ENCODE measurements around the gene ZMYM1.
"Not testable (repeated sequence)": the region's sequence is repeated elsewhere in the genome, so short reads cannot be mapped to it uniquely, and the experiment has no call there.

ZMYM1 gene

DNA sequence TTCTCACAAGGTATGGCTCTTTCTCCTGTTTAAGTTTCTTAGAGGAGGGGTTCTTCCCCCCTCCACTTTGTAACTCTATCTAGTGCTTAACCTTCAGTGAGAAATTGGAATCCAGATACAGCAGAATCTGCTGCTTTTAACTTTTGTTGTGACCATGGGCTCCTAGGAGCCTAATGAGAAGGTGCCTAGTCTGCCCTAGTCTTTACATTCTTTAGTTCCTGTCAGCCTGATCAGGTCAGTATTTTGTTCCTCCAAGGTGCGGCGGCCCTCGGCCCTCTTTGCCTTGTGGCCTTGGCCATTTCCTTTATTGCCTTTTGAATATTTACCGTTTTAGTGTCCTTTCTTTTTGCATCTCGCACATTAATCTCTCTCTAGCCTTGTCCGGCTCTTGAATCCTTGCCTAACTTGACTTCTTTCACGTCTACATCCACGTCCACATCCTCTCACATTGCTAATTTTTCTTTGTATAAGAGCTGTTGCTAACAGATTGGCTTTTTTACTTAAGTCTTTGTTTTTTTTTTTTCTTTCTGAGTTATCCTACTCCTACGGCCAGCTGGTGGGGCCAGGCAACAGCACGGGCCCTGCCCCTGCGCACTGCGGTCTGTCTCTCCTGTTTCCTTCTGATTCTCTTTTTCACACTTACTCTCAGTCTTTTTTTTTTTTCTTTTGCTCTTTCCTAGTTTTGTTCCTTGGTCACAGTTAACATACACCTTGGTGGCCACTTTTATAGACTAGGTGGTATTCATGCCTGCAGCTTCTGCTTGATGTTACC is 64.7 kb downstream of the ZMYM1 start:
- no peak overlapping the region for H3K9ac ChIP-seq (ENCODE audit: low read length)
- no peaks in the 10 kb centered on the region for H3K4me1 ChIP-seq (ENCODE audit: control insufficient read depth, insufficient read depth, low read length)
- no peak overlapping the region for H3K4me3 ChIP-seq (ENCODE audit: low read length)
- no peak overlapping the region for H3K27ac ChIP-seq (ENCODE audit: low read depth, low read length)
- no peaks in the 10 kb centered on the region for H3K36me3 ChIP-seq (ENCODE audit: control insufficient read depth, insufficient read depth, low read length)
- H3K27me3 ChIP-seq (ENCODE audit: control insufficient read depth, insufficient read depth, low read length), result no peaks in the 10 kb centered on the region

- H3K4me3 ChIP-seq (ENCODE audit: low read length), result peak overlapping the region; percentile 40
- not testable (repeated sequence) for H3K27me3 ChIP-seq (ENCODE audit: control insufficient read depth, insufficient read depth, low read length); H3K4me1 ChIP-seq (ENCODE audit: control insufficient read depth, insufficient read depth, low read length); H3K9ac ChIP-seq (ENCODE audit: low read length); H3K27ac ChIP-seq (ENCODE audit: low read depth, low read length); H3K36me3 ChIP-seq (ENCODE audit: control insufficient read depth, insufficient read depth, low read length)
These were observed 66.8 kb downstream of the ZMYM1 start for GRCh38 chr1:35145892-35146549.

GRCh38 chr1:35151220-35151619 is 72.0 kb downstream of the ZMYM1 start:
- Histone ChIP-seq H3K27ac (ENCODE audit: low read depth, low read length) (no peak overlapping the region), H3K36me3 (ENCODE audit: control insufficient read depth, insufficient read depth, low read length) (no peaks in the 10 kb centered on the region), H3K27me3 (ENCODE audit: control insufficient read depth, insufficient read depth, low read length) (no peaks in the 10 kb centered on the region), H3K4me3 (ENCODE audit: low read length) (no peak overlapping the region), H3K4me1 (ENCODE audit: control insufficient read depth, insufficient read depth, low read length) (no peaks in the 10 kb centered on the region), H3K9ac (ENCODE audit: low read length) (no peak overlapping the region)

DNA sequence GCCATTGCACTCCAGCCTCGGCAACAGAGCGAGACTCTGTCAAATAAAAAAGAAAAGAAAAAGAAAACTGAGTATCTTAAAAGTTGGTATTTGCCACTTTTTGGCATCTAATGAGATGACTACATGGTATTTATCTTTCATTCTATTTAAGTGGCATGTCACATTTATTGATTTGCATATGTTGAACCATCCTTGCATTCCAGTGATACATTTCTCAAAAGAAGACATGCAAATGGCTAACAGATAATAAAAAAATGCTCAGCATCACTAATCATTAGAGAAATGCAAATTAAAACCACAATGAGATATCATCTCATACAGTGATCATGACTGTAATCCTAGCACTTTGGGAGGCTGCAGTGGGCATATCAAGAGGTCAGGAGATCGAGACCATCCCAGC is 85.7 kb downstream of the ZMYM1 start:
- Histone ChIP-seq H3K36me3 (ENCODE audit: control insufficient read depth, insufficient read depth, low read length) (no peaks in the 10 kb centered on the region), H3K27me3 (ENCODE audit: control insufficient read depth, insufficient read depth, low read length) (no peaks in the 10 kb centered on the region), H3K4me1 (ENCODE audit: control insufficient read depth, insufficient read depth, low read length) (no peaks in the 10 kb centered on the region), H3K9ac (ENCODE audit: low read length) (no peak overlapping the region), H3K27ac (ENCODE audit: low read depth, low read length) (no peak overlapping the region), H3K4me3 (ENCODE audit: low read length) (no peak overlapping the region)

Measured in rectal smooth muscle tissue (tissue), 1 donor.